ENCODE measurements around the gene TMIGD3.
A peak's percentile ranks its signal among the peaks of the same experiment; 100 is the strongest.

TMIGD3 gene

GRCh38 chr1:111446967-111447892, 56.2 kb downstream of the TMIGD3 start:
- DNase-seq: no peak

DNA sequence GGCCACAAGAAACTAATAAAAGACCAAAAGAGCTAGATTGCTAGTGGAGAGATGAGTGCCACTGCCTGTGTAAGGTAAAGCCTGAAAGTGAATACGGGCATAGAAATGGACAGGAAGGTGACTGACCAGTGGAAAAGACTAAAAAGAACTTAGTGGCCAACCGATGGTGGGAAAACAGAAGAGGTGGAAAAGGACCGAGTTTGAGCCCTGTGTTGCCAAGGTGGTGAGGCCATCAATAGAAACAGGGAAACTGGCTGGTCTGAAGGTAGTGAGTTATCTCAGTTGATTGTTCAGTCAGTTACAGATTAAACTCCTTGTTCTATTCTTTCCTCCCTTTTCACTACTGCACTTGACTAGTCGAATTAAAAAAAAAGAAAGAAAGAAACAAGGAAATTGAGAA, 56.9 kb downstream of the TMIGD3 start:
- DNase-seq: no peak

GRCh38 chr1:111444031-111444430, 59.4 kb downstream of the TMIGD3 start:
- DNase-seq: no peak

DNA sequence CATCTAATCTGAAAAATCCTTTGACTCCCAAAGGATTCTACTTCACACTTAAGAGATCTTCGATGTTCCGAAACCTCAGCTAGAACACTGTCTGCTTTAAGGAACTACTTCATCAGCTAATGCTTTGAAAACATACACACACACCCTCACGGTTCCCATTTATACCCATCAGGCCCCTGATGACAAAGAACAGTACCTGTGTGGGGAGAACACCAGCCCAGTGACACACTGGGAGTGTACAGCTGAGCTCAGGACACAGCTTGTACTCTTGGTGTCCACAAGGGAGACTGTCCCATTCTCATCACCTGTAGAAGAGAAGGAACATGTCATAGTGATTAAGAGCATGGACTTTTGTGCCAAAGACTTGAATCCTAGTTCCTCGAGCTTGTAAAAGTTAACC, 61.0 kb downstream of the TMIGD3 start:
- DNase-seq: no peak

- DNase-seq: peak; percentile 6
Measured at GRCh38 chr1:111441573-111442192, 61.8 kb downstream of the TMIGD3 start.

DNA sequence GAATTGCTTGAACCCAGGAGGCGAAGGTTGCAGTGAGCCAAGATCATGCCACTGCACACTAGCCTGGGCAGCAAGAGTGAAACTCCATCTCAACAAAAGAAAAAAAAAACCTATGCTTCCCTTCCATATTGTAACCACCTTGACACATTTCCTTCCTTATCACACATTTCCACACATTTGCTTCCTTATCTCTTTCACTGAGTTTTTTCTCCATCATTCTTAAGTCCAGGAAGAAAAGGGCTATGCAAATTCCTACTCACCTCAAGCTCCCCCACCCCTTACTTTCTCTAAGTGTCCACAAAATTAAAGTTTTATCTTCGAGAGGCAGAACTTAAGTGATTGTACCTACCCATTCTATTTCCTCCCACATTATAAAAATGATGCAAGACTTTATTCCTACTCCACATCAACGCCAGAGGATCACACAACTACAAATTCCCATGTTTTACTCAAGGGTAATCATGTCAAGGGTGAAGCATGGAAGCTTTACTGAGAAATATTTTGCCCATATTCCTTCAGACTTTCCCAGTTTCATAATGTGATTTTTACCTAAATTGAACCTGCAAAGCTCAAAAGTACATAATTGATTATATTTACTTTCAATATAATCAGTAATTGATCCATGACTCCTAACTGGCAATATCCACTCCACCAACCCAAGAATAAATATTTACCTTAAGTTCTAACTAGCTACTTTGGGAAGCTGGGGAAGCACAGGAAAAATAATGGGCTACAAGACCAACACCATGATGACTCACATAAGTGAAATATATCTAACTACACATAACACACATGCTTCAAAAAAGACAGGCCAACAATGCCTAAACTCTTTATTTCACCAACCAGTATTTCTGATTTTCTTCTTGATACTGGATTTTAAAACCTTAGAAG, 63.7 kb downstream of the TMIGD3 start:
- DNase-seq: no peak

DNA sequence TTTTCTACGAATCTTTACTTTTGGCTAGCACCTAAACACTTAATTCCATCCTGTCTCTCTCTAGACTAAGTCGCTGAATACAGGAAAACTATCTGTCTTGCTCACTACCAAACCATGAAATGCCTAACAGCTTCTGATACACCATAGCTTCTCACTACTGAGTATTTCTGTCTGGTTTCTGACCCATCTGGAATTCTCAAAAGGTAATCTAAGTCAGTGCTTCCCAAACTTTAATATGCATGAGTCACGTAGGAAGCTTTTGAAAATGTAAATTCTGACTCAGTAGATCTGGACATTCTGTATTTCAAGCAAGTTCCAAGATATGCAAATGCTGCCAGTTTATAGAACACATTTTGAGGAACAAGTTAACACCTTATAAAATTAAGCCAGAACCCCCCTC, 66.7 kb downstream of the TMIGD3 start:
- DNase-seq: no peak
